HG02840 (cell line): ENCODE results near the gene RHBDF1.

Experiments
- ATAC-seq: cut with Tn5 transposase; IDR thresholded peaks from one replicate; pipeline ENCODE4 v1.9.1; 2021; ENCODE audit warnings: mild to moderate bottlenecking, moderate library complexity, moderate number of reproducible peaks; ENCODE audit not compliant: unreplicated experiment, low FRiP score

The RHBDF1 gene

GRCh38 chr16:72561-73548 lies at the start of gene RHBDF1:
RHBDF1 (minus strand) TSS chr16:72631; CDS start chr16:65015, 7,616 bp downstream.
- ATAC-seq, result no peak

- ATAC-seq, result no peak
Measured at GRCh38 chr16:120756-121155, 48.3 kb upstream of the RHBDF1 start.

GRCh38 chr16:119835-120491 lies 47.5 kb upstream of the RHBDF1 start:
- ATAC-seq, result no peak

GRCh38 chr16:119295-119694 lies 46.9 kb upstream of the RHBDF1 start:
- no peak for ATAC-seq

GRCh38 chr16:118857-119256 lies 46.4 kb upstream of the RHBDF1 start:
- no peak for ATAC-seq

- no peak for ATAC-seq
Measured at GRCh38 chr16:117379-118365, 45.2 kb upstream of the RHBDF1 start.

GRCh38 chr16:116015-116414 lies 43.6 kb upstream of the RHBDF1 start:
- no peak for ATAC-seq

- no peak for ATAC-seq
Measured at GRCh38 chr16:114327-114726, 41.9 kb upstream of the RHBDF1 start.

GRCh38 chr16:112153-112840 lies 39.9 kb upstream of the RHBDF1 start:
- no peak for ATAC-seq

- ATAC-seq, result no peak
Measured at GRCh38 chr16:106623-107324, 34.3 kb upstream of the RHBDF1 start.

- no peak for ATAC-seq
Measured at GRCh38 chr16:105521-105920, 33.1 kb upstream of the RHBDF1 start.

- ATAC-seq, result no peak
Measured at GRCh38 chr16:104928-105327, 32.5 kb upstream of the RHBDF1 start.

- ATAC-seq, result no peak
Measured at GRCh38 chr16:104355-104754, 31.9 kb upstream of the RHBDF1 start.

- no peak for ATAC-seq
Measured at GRCh38 chr16:102060-102855, 29.8 kb upstream of the RHBDF1 start.

- no peak for ATAC-seq
Measured at GRCh38 chr16:101586-101985, 29.2 kb upstream of the RHBDF1 start.

- no peak for ATAC-seq
Measured at GRCh38 chr16:100989-101388, 28.6 kb upstream of the RHBDF1 start.

GRCh38 chr16:97822-98221 lies 25.4 kb upstream of the RHBDF1 start:
- no peak for ATAC-seq

- ATAC-seq, result no peak
Measured at GRCh38 chr16:96935-97381, 24.5 kb upstream of the RHBDF1 start.

GRCh38 chr16:94918-95265 lies 22.5 kb upstream of the RHBDF1 start:
- no peak for ATAC-seq
